Stimulated activated CD4-positive, alpha-beta T cell treated with anti-CD3 and anti-CD28 coated beads, Interleukin-1b, Interleukin-23, amount 100 ng/mL, for 1 hour (primary cell): ENCODE results near the gene HDAC9.

Experiments used
- DNase-seq, 2 donors: peaks; one replicate each; pipeline ENCODE4 v3.0.0-alpha.2; 2020; ENCODE audit warnings: low read depth in 2 of 2

HDAC9 gene

DNA sequence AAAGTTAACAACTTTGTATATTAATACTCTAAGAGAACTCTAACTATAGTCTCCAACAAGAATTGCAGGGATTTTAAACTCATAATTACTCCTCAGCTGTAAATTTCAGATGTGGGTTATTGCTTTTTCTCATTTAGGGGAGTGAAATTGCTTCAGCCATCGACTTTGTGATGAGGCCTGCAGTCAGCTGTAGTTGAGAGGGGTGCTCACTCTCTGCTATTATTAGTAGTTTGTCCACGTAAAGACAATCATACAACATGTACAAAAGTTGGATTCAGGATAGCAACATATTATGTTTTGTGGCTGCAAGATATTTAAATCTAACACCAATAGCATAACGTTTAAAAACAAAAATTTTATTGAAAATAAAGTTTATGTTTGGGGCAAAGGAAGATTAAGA lies 28.7 kb downstream of the HDAC9 start:
- no peak for DNase-seq

DNA sequence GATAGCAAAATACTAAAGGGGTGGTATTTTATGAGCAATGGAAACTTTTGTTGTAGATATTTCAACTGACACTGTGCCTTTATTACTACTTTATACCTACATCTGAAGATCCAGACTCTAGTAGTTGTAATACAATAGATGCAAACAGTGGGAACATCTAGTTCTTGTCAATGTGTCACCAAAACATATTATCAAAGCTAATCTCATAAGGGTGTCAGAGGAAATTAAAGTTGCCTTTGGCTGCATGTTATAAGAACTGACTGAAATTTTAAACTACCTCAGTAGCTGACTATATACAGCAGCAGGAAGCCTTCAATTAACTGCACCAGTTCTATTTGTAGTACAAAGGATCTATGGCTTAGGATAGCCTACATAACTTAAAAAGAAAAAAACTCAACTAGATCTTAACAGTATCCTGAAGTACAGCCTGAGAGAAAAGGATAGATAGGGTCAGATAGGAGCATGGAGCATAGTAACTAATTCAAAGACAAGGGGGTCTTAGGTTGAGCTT lies 30.9 kb downstream of the HDAC9 start:
- no peak for DNase-seq

DNA sequence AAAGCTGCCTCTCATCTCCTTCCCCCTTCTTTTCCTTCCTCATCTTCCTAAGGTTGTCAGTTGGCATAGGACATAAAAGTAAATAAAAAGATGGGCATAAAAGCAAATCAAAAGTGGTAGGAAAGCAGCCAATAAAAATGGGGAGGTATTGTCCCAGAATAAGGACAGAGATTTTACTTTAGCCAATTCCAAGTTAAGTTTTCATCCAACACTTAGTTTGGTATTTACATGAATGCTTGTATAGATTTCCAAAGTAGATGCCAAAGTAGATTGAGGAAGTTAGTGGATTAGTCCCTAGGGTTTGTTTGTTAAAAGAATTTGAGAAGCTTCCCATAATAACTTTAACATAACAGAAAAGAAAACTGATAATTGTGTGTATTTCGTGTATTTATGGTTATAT lies 33.7 kb downstream of the HDAC9 start:
- DNase-seq: no peak

DNA sequence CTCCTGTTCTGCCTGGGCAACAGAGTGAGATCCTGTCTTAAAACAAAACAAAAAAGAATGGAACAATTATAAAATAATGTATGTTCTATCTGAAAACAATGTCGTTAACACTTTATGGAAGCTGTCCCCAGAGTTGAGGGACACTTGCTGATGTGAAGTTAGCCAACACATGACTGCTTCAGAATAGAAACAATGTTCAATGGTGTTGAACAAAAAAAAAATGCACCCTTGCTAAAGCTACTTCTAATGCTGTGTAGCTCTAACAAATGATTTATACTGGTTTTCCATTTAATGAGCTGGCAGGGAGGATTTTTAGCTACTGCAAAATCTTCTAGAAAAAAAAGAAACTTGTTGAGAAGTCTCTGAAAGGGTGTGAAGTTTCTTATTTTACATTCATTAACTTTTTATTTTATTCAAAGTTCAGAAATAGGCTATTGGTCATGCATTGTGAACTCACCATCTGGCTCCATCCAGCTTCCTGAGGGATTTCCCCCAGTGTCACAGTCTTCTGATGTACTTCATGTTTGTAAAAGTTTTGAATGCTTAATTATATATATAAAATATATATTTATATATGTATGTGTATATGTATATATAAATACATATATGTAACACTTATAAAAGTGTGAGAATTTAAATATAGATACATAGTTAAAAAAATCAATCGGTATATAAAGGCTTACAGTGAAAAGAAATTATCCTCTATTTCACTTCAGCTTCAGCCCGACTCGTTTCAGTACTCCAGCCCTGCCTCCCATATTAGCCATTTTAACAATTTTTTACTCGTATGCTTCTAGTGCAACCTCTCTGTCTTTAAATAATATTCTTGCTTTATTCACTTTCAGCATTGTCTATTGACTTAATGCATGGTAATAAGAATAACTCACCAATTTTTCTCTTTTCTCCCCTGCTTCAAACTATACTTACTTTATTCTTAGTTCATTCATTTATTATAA lies 35.0 kb downstream of the HDAC9 start:
- no peak for DNase-seq

DNA sequence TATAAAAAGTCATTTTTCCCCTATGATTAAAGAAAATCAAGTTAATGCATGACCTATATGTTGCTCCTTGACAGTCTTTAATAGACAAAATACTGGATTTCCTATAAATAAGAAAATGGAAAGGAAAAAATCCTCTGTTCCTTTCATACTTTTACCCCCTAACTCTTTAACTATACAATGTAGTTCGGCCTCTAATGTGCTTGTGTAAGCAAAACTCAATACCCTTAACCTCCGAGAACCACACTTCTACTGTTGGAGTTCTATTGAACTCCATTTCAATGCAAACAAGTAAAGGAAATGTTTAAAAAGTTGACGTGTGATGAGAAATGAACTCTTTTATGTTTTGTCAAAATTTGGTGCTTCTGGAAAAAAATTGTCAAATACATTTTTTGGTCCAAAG lies 36.0 kb downstream of the HDAC9 start:
- no peak for DNase-seq

DNA sequence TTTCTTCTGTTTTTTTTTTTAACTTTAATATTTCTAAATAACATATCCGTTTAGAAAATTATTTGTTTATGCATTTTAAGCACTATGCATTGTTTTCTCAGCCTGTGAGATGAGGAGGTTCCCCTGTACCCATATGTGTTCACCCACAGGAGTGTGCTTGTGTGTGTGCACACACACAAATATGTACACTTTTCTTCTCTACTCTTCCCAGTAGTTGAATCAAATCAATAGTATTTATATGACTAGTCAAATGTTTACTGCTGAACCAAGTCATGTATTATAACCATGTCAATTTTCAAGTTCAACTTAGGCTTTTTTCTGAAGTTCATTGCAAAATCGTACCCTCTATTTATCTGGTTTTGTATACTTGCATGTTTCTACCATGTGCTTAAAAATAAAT lies 37.3 kb downstream of the HDAC9 start:
- DNase-seq: no peak

DNA sequence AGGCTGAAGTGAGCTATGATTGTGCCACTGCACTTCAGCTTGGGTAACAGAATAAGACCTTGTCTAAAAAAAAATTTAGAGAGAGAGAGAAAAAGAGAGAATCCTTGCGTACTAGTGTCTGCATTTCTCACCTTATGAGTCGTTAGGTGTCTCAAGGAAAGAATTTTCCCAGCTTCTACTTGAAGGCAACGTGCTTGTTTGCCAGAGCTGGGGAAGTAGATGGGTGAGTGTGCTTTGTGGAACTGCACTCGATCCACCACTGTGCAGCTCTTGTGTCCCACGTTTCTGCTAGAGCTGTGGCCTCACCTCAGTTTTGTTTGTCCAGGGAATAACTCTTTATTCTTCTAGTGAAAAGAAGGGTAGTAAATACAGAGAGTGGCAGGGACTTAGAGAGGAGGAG lies 38.9 kb downstream of the HDAC9 start:
- no peak for DNase-seq

DNA sequence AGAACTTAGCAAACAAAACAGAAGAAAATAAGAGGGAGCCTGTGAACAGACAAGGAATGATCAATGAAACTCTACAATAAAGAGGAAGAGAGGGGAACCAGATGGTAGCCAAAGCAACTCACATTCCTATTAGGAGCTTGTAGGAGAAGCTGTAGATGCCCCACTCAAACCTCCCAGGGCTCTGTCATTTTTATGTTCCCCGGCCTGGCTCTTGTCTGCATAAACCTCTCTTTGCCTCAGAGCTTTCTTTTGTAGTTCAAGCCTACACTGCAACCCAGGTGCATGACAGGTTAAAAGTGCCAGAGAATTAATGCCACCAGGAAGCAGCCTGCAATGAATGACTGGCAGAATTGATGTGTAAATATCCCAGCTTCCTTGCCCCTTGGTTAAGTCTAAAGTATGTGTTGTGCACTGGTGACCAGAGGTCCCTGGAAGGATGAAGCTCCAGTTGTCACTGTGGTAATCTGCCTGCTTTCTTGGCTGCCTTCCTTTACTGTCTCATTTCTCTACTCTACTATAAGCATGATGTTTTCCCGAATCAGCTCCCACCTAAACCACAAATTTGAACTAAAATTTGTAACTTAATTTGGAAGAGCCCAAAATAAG lies 40.4 kb downstream of the HDAC9 start:
- no peak for DNase-seq

DNA sequence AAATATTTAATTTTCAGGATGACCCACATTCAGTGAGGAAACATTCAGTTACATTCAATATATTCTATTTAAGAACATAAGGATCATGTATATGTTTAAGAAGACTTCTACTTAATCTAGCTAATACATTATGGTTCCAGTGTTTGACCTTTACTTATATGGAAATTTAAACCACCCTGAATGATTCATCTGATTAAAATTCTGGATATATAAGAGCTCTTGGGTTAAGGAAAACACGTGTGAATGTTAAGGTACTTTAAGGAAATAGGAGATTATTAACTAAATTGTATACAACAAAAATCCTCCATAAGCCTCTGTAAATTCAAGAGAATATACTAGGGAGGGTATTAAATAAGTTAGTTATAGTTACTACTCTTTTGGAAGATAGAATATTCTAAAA lies 40.9 kb downstream of the HDAC9 start:
- DNase-seq: no peak

DNA sequence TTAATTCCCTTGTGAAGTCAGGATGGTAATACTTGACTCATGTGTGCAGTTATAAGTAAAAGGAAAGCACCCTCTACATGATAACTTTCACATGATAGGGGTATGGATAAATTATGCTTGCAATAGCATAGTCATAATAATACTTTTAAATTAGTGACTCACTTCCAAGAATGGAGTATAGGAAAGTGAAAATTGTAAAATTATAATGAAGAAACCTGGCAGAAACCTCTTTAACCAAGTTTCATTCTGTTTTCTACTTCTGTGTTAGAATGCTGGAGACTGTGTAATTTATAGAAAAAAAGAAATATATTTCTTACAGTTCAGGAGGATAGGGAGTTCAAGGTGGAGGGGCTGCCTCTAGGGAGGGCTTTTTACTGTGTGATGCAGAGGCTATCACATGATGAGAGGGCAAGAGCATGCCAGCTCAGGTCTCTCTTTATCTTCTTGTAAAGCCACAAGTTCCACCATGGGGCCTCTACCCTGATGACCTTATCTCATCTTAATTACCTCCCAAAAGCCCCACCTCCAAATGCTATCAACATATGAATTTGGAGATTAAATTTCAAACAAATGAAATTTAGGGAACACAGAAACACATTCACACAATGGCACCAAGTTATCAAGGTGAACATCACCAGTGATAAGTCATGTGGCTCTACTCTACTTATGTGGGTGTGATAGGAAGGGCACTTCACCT lies 43.2 kb downstream of the HDAC9 start:
- DNase-seq: no peak

DNA sequence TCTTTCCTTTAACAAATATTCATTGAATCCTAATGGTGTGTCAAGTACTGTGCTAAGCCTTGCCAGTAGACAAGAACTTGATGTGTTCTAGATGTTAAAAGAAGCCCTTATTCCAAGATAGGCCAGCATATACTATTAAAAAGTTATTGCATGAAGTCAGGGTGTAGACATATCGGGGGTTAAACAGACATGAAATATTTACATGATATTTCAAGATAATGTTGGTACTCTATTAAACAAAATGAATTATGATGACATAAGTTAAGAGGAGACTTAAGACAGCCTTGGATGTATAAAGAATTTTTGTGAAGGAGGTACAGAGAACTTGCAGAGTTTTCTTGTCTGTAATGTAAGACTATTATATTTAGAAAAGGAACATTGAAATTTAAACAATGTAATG lies 44.8 kb downstream of the HDAC9 start:
- DNase-seq: no peak

DNA sequence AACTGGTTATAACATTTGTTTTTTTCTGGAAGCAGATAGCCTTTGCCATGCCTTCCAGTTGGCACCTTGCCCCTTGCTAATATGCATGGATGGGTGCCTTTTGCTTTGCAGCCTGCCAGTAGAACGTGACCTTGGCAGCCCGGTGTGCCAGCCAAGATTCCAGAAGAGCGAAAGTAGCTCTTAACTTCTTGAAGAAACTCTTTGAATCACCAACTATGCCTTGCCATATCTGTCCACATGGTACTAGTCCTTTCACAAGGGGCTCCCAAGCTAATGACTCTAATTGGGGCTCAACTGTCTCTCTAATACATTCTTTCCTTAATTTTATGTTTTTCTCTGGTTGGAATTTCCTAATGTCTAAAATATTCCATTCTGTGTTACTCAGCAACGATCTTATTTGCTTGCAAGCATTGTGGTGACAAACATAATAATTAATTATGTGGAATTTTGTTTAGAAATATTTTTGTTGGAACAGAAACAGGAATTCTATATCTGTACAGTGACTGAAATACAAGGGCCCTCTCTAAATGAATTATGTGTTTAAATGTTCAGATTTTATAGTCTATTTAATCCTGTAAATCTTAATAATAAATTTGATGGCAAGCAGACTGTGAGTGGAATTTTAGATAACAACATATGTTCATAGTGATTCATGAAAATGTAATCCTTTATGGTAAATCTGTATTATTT lies 45.8 kb downstream of the HDAC9 start:
- no peak for DNase-seq

DNA sequence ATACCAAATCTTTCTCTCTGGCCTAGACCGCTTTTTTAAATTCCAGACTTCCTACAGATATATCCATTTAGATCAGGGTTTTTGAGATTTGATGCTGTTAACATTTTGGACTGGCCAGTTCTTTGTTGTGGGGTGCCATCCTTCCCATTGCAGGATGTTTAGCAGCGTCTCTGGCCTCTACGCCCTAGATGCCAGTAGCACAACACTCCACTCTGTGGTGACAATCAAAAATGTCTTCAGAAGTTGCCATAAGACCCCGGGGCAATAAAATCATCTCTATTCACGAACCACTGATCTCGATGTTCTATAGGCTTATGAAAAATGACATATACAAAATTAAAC lies 46.3 kb downstream of the HDAC9 start:
- no peak for DNase-seq

DNA sequence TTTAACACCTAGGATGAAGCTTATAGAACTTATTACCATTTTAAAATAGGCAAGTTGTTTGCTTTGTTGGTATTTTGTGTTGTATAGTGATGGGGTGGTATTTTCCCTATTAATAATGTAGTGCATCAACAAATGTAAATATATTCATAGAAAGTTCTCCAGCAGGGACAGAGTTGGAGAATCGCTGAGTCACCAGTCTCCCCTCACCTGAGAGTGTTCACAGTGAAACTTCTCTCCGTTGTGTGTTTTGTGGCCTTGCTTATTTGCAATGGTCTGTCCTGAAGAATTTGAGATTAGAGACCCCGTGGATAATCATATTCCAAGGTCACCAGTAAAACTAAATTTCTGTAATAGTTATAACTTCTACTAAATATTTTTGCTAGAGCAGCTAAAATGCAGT lies 51.0 kb downstream of the HDAC9 start:
- DNase-seq: no peak

DNA sequence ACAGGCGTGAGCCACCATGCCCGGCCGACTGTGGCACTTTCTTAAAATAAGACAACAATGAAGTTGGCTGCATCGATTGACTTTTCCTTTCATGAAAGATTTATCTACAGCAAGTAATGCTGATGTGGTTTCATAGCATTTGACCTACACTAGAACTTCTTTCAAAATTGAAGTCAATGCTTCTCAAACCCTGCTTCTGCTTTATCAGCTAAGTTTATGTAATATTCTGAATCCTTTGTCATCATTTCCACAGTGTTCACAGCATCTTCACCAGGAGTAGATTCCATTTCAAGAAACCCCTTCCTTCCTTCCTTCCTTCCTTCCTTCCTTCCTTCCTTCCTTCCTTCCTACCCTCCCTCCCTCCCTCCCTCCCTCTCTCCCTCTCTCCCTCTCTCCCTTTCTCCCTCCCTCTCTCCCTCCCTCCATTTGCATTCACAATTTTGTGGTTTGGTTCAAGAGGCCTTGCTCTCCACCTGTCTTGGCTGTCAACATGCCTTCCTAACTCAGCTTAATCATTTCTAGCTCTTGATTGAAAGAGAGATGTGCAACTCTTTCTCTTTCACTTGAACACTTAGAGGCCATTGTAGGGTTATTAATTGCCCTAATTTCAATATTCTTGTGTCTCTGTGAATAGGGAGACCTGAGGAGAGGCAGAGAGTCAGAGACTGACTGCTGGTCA lies 52.1 kb downstream of the HDAC9 start:
- DNase-seq: no peak

DNA sequence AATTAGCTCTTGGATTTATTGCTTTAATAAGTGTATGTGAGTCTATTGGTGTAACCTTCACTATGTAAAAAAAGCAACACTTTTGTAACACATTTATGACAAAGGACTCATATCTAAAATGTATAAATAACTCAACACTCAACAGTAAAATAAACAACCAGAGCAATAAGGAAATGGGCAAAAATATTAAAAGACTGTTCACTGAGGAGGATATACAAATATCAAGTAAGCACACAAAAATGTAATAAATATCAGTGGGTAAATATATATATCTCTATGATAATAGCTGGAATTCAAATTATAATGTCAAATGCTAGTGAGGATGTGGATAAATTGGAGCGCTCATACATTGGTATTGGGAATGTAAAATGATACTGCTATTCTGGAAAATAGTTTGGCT lies 53.0 kb downstream of the HDAC9 start:
- no peak for DNase-seq

DNA sequence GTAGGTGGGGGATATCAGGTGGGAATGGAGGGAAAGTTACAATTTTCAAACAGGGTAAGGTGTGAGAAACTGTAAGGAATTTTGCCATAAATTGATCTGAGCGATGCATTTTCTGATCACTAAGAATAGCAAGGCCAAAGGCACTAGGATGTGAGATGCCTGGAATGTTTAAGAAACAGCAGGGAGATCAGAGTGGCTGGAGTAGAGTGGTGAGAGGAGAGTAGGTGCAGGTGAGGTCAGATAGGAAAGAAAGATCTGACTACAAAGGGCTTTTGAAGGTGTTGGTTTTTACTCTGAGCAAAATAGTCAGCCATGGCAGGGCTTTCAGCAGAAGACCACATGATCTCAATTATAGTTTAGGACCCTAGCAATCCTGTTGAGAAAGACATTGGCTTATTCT lies 55.0 kb downstream of the HDAC9 start:
- DNase-seq: no peak

DNA sequence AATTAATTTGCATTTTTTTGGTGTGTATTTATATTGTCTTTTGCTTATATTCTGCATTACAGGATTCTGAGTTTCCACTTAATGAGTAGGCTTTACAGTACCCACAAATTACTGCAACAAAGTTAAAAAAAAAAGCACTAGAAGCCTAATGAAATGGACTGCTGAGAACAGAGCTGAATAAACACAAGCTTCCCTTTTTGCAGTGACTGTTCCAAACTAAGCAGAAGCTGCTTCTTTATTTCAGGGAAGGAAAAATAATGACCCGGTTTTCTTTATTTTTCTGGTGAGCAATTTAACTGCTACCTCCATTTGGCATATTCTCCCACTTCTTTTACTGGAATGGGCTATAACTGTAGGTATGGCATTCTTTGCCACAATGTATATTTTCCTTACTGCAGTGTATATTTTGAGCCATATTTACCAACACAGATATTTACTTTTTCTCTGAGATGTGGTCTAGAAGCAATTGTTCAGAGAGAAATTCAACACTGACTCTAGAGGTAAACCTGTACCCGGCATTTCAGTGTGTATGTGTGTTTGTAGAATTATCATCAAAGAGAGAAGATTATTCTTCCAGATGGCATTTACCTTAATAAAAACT lies 56.9 kb downstream of the HDAC9 start:
- DNase-seq: no peak

DNA sequence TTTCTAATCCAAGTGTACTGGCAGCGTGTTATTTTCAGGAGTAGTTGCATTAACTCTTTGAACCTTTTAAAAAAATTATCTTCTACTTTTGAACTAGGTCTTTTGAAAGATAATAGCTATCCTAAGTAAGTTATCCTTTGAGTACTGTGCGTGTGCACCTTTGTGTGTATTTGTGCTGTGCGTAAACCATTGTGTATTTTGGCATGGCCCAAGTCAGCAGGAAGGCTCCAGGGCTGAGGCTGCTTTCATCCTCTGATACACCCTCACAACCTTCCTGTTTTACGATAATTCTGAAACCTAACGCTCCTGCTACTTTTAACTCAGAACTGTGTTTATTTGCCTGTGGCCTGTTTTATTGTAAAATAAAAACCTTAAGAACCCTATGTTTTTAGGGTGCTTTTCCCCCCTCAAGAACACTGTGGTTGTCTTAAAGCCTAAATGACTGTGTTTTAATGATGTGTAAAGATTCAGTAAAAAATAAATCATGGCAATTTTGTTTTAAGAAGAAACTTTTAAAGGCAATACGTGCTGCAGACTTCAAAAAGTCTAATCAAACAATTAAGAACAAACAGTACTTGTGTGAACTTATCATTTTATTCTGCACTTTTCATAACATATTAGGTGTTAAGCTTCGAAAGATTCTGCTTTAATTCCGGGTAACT lies 57.5 kb downstream of the HDAC9 start:
- DNase-seq: no peak

DNA sequence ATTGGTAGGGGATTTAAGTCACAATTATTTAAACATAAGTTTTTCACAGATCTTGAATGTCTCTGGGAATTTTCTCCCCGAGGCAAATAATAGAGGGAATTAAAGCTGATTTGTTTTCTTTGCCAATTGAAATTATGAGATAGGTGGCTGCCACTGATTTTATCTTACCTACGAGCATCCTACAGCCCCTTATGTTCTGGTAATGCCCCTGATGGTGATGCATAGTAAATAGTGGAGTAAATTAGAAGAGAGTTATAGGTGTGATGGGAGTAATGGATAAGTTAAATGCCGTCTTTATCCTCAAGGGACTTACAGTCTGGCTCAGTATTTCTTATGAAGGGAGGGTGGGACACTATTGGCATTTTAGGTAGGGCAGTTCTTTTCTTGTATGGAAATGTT lies 58.1 kb downstream of the HDAC9 start:
- no peak for DNase-seq

DNA sequence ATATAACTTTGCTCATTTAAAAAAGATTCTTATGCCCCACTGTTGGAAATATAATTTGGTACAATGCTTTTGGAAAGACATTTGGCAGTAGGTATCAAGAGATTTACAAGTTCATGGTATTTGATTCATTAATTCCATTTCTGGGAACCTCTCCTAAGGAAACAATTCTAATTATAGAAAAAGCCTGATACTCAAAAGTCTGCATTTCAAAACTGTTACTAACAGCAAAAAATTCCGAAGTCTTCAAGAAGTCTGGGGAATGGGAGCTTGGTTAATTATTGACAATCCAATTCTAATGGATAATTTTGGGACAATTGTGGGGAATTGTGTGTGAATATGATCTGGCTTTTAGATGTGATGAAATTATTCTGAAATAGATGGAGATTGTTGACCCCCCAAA lies 59.6 kb downstream of the HDAC9 start:
- DNase-seq: no peak
